HCT116 (cell line): Measurements from ENCODE around the gene ABHD2.

ENCODE experiments used
- EGR1 ChIP-seq: IDR thresholded peaks from 2 replicates; pipeline ENCODE4 v1.6.1; 2012; ENCODE audit warnings: low read depth
- ELF1 ChIP-seq: IDR thresholded peaks from 2 replicates; pipeline ENCODE4 v1.6.1; 2012; ENCODE audit warnings: low read depth, borderline replicate concordance
- EZH2 ChIP-seq: fragments of 200-600 bp; sonication (generic); IDR thresholded peaks from 2 replicates; pipeline ENCODE4 v1.6.1; 2017; ENCODE audit warnings: antibody characterized with exemption, mixed run types
- EZH2phosphoT487 ChIP-seq: fragments of 200-600 bp; IDR thresholded peaks from 2 replicates; pipeline ENCODE4 v1.6.1; 2018; ENCODE audit warnings: antibody characterized with exemption, borderline replicate concordance
- POLR2A ChIP-seq: IDR thresholded peaks from 2 replicates; pipeline ENCODE4 v1.7.0; 2011; ENCODE audit warnings: borderline replicate concordance; ENCODE audit not compliant: insufficient read depth, insufficient read length; ENCODE audit errors: extremely low read depth
- POLR2AphosphoS5 ChIP-seq: IDR thresholded peaks from 2 replicates; pipeline ENCODE4 v1.6.1; 2011; ENCODE audit warnings: mild to moderate bottlenecking, low read depth, low read length, moderate library complexity
- SRF ChIP-seq: IDR thresholded peaks from 2 replicates; pipeline ENCODE4 v1.6.1; 2012; ENCODE audit warnings: low read depth
- TF ChIP-seq, protein P1 (sequence below), 3 experiments: fragments of 200-600 bp in 1 of 3; sonication (generic) in 1 of 3; IDR thresholded peaks in 2 of 3; conservative IDR thresholded peaks in 1 of 3; 2 replicates each; pipeline ENCODE4 v1.5.1; 2012 to 2017; ENCODE audit warnings: low read depth in 2 of 3, low read length in 2 of 3, antibody characterized with exemption in 1 of 3, borderline replicate concordance in 1 of 3, control low read depth in 1 of 3, mild to moderate bottlenecking in 1 of 3, mixed read lengths in 1 of 3, mixed run types in 1 of 3, moderate library complexity in 1 of 3; ENCODE audit not compliant: insufficient read depth in 1 of 3
- TF ChIP-seq, protein P2 (sequence below): IDR thresholded peaks from 2 replicates; pipeline ENCODE4 v1.6.1; 2011; ENCODE audit warnings: mild to moderate bottlenecking, low read length, moderate library complexity; ENCODE audit not compliant: insufficient replicate concordance; ENCODE audit errors: extremely low read depth

DNA sequence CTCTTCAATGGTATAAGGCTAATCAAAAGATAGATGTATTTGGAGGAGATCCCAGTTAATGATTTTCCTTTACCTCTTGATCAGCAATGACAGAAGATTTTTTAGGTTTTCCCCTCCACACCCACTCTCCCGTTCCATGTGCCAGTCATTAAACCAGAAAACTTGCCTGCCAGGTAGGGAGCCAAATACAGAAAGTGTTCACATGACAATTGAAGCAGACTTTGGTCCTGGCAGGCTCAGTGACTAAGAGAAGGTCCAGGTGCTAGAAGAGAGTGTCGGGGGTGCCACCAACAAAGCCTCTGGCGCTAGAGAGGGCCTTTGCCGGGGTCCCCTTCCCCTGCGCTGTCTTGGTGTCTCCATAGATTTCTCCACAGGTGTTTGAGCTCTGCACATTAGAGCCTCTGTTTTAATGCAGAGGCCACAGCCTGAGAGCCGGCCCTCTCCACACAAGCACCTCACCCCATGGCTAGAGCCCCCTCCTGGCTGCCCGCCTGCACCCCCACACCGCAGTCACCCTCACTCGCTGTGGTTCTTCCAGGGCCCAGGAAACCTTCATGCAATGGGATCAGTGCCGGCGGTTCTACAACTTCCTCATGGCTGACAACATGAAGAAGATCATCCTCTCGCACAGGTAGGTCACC lies 96.8 kb downstream of the ABHD2 start:
- no peak for TF ChIP-seq POLR2AphosphoS5
- TF ChIP-seq EZH2: no peak
- TF ChIP-seq, protein P1, sequence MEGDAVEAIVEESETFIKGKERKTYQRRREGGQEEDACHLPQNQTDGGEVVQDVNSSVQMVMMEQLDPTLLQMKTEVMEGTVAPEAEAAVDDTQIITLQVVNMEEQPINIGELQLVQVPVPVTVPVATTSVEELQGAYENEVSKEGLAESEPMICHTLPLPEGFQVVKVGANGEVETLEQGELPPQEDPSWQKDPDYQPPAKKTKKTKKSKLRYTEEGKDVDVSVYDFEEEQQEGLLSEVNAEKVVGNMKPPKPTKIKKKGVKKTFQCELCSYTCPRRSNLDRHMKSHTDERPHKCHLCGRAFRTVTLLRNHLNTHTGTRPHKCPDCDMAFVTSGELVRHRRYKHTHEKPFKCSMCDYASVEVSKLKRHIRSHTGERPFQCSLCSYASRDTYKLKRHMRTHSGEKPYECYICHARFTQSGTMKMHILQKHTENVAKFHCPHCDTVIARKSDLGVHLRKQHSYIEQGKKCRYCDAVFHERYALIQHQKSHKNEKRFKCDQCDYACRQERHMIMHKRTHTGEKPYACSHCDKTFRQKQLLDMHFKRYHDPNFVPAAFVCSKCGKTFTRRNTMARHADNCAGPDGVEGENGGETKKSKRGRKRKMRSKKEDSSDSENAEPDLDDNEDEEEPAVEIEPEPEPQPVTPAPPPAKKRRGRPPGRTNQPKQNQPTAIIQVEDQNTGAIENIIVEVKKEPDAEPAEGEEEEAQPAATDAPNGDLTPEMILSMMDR (IDR thresholded peaks at IDR 0.05 in 2 of 3, conservative IDR thresholded peaks at IDR 0.05 in 1 of 3; ENCODE audit: borderline replicate concordance in 1 of 3, insufficient read depth in 1 of 3, low read depth in 2 of 3, low read length in 2 of 3): no peak
- no peak for TF ChIP-seq EGR1
- TF ChIP-seq ELF1: no peak
- TF ChIP-seq EZH2phosphoT487: no peak
- no peak for TF ChIP-seq POLR2A
- TF ChIP-seq, protein P2, sequence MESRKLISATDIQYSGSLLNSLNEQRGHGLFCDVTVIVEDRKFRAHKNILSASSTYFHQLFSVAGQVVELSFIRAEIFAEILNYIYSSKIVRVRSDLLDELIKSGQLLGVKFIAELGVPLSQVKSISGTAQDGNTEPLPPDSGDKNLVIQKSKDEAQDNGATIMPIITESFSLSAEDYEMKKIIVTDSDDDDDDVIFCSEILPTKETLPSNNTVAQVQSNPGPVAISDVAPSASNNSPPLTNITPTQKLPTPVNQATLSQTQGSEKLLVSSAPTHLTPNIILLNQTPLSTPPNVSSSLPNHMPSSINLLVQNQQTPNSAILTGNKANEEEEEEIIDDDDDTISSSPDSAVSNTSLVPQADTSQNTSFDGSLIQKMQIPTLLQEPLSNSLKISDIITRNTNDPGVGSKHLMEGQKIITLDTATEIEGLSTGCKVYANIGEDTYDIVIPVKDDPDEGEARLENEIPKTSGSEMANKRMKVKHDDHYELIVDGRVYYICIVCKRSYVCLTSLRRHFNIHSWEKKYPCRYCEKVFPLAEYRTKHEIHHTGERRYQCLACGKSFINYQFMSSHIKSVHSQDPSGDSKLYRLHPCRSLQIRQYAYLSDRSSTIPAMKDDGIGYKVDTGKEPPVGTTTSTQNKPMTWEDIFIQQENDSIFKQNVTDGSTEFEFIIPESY: no peak
- no peak for TF ChIP-seq SRF
